Prostate gland (tissue), 2 donors: ENCODE results near the gene SLC26A9.

ENCODE experiments used
- POLR2A ChIP-seq: fragments of 450-650 bp; IDR thresholded peaks from one replicate; pipeline ENCODE4 v1.6.1; 2016; ENCODE audit warnings: antibody characterized with exemption, mild to moderate bottlenecking
- TF ChIP-seq, protein P1 (sequence below), 4 experiments: fragments of 200-600 bp in 2 of 4; fragments of 450-650 bp in 2 of 4; sonication (generic) in 2 of 4; IDR thresholded peaks; 1 replicate in 3 of 4; 2 replicates in 1 of 4; pipeline ENCODE4 v1.5.1; 2016 to 2019; ENCODE audit warnings: antibody characterized with exemption in 4 of 4, mild to moderate bottlenecking in 2 of 4, moderate library complexity in 2 of 4

DNA sequence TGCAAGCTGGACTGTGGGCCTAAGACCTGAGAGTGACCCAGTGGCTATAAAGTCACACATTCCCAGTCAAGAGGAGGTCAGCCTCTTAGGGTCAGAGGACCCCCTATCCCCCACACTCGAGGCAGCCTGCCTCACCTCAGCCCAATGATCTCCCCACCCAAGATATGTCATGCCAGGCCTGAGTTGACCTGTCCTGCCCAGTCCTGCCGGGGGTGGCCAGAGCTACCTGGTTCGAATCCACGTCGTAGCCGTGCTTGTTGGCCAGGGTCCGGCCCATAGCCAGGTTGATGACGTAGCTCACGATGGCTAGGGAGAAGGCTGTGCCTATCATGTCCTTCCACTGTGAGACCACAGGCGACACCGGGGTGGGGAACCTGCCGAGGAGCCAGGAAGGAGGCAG is 15.6 kb downstream of the SLC26A9 start:
- no peak for TF ChIP-seq POLR2A
- TF ChIP-seq, protein P1, sequence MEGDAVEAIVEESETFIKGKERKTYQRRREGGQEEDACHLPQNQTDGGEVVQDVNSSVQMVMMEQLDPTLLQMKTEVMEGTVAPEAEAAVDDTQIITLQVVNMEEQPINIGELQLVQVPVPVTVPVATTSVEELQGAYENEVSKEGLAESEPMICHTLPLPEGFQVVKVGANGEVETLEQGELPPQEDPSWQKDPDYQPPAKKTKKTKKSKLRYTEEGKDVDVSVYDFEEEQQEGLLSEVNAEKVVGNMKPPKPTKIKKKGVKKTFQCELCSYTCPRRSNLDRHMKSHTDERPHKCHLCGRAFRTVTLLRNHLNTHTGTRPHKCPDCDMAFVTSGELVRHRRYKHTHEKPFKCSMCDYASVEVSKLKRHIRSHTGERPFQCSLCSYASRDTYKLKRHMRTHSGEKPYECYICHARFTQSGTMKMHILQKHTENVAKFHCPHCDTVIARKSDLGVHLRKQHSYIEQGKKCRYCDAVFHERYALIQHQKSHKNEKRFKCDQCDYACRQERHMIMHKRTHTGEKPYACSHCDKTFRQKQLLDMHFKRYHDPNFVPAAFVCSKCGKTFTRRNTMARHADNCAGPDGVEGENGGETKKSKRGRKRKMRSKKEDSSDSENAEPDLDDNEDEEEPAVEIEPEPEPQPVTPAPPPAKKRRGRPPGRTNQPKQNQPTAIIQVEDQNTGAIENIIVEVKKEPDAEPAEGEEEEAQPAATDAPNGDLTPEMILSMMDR (IDR thresholded peaks at IDR 0.05), result no peak
